Ramos (cell line): Measurements from ENCODE around the gene SEMA3D.

Experiments
- in situ Hi-C: fragments of 300-500 bp; cut with MboI; formaldehyde crosslinking; loops from one replicate; pipeline ENCODE4 v1.14.3; 2022; ENCODE audit warnings: low sequenced_read_pairs; ENCODE audit not compliant: unreplicated experiment

Gene SEMA3D

DNA sequence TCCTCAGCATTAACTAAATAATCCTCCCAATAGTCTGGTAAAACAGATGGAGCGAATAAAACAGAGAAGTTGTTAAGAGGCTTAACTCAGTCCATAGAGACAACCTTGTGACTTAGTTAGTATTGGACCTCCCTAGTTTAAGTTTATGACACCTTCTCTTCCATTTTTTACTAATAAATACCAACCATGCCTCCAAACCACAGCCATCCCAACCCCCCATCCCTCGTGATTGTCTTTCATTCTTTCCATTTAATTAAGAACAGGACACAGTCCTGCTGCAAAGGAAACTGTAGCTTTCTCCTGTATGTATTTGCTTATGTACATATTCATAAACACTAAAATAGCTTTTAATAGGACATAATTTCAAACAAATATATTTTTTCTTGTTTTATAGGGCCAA lies 238.2 kb downstream of the SEMA3D start:
- in situ Hi-C loops: no loop called here

- in situ Hi-C loops: no loop called here
Observed at GRCh38 chr7:84946549-84946948, 240.3 kb downstream of the SEMA3D start.
